Fibroblast of skin of left quadriceps (primary cell): ENCODE results near the gene ZEB2.

Experiments used
- DNase-seq, 2 experiments: peaks; one replicate each; pipeline ENCODE4 v3.0.0-alpha.2; 2013; ENCODE audit warnings: low read depth in 2 of 2

The ZEB2 gene

DNA sequence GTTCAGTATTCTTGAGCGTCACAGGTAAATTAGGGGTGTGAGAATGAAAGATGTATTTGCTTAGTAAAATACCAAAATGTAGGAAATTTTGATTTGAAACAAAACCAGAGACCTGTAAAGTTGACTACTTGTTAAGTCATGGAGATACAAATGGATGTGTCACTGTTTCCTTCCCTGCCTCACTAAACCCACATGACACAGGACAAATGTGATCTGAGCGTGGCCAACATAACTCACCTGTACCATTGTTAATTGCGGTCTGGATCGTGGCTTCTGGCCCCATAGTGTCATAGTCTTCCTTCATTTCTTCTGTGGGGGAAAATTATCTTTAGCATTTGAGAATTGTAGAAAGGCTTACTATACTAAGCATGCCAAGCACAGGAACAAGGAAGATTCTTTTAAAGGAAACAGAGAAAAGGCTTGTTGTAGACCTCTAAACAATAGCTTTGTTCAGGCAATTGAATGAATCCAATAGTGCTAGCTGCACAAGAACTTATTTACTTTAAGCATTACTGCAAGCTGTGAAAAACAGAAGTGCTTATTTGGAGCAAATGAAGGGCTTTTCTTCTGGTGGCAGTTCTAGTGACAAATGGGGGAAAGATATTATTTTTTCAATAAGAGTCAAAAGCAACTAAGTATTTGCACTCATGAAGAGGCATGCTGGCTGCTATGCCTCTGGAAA is 95.2 kb downstream of the ZEB2 start:
- DNase-seq = no peak

GRCh38 chr2:144421606-144422510 is 98.1 kb downstream of the ZEB2 start:
- DNase-seq = no peak

DNA sequence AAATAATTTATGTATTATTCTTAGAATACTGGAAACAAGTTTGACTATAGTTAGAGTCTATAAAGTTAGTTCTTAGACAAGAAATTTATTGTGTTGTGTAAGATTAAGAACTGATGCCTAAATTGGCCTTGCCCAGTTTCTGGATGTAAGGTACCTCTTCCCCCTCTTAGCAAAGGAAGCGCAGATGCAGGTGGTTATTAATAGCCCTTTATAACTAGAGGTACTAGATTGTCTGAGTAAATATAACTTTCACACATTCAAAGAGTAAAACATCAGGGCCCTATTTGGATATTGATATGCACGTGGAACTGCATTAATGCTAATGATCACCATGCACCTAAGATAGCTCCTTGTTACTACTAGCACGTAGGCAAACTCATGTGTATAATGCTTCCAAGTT is 100.7 kb downstream of the ZEB2 start:
- DNase-seq = no peak

- DNase-seq = no peak
These were observed 104.5 kb downstream of the ZEB2 start for GRCh38 chr2:144415386-144415785.

- peak; percentile 91 to 93 for DNase-seq
These were observed 105.5 kb downstream of the ZEB2 start for GRCh38 chr2:144414324-144414845.

DNA sequence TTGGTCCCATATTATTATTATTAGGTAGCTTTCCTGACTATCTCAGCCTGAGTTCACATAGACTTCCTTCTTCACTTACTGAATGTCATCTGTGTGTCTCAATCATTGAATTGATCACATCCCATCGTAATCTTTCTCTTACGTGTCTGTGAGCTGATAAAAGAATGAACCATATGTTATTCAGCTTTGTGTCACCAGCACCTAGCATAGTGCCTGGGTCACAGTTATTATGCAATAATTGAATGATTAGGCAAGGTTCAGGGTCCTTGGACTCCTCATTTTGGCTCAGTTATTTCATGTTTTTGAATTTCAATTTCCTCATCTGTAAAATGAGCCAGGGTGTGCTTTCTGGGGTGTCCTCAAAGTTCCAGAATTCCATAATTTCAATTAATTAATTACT is 107.2 kb downstream of the ZEB2 start:
- no peak for DNase-seq

GRCh38 chr2:144411473-144411872 is 108.4 kb downstream of the ZEB2 start:
- no peak for DNase-seq

- DNase-seq = no peak
These were observed 110.7 kb downstream of the ZEB2 start for GRCh38 chr2:144409241-144409640.

GRCh38 chr2:144407262-144407661 is 112.7 kb downstream of the ZEB2 start:
- no peak for DNase-seq

- DNase-seq = no peak
These were observed 113.7 kb downstream of the ZEB2 start for GRCh38 chr2:144405982-144406788.

DNA sequence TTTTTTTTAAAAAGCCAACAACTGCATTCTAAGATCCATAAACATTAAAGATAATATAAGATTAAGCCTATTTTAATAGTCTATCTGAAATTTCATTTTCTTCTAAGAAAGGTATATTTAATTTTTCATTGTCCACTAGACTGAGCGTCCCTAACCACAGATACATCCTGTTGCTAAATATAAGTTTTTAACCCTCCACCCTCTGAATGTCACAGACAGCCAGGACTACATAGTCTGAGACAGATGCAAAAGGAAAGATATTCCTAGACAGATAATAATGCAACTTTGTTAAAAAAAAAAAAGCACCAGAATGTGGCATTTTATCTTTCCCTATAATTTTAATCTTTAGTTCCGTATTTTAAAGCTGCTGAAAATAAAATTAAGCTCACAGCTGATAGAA is 114.6 kb downstream of the ZEB2 start:
- no peak for DNase-seq

DNA sequence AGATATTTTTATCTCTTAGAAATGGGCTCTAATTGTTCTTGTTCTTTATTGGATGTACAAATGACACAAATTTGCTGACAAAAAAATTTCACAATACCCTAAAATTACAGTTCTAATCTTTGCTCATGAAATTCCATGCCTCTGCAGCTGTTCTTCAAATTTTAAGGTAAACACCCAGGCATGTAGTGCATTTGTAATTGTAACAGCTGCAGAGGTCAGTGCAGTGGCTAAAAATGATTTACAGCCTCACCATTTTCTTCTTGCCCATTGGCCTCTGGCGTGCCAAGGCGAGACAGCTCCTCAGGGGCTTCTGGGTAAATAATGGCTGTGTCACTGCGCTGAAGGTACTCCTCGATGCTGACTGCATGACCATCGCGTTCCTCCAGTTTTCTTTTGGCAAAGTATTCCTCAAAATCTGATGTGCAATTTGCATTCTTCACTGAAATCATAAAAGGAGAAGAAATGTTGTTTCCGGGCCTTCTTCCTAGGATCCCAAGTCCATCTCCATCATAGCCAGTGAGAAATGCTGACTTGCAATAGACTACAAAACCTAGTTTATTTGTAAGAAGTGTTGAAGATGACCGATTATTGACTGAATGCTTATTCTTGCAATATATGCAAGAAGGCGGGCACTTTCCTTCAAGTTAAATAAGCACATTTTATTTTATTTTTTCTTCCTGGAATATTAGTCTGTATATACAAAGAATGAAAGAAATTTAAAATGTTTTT is 115.2 kb downstream of the ZEB2 start:
- DNase-seq = no peak

GRCh38 chr2:144403933-144404332 is 116.0 kb downstream of the ZEB2 start:
- no peak for DNase-seq

DNA sequence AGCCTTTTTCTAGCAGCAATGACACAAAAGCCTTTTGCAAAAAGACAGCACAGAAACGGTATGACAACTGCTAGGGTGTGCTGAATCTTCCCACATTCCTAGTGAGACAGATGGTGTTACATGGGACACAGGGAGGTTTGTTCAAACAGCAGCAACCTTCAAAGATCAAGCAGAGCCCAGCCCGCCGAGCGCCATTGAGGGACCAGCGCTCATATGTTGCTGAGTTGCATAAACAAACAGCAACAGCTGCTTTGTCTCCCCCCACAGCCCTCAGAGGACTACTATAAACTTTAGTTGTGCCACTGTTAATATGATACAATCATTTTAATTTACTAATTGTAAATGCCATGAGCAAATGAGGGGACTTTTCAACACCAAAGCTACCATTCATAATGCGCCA is 117.7 kb downstream of the ZEB2 start:
- DNase-seq = no peak

- no peak for DNase-seq
These were observed 118.9 kb downstream of the ZEB2 start for GRCh38 chr2:144401036-144401435.

DNA sequence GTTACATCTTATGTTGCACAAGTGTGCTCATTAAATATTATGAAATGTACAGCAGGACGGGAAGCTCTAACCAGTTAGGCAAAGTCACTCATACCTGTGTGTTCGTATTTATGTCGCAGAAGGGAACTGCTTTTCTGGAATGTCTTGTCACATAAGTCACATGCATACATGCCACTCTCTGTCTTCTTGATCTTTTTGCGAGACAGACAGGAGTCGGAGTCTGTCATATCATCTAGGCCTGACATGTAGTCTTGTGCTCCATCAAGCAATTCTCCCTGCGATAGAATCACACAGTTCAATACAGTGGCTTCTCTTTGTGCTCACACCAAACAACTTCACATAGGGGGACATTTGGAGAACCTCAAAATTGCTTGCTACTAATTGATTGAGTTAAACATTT is 123.6 kb downstream of the ZEB2 start:
- no peak for DNase-seq

DNA sequence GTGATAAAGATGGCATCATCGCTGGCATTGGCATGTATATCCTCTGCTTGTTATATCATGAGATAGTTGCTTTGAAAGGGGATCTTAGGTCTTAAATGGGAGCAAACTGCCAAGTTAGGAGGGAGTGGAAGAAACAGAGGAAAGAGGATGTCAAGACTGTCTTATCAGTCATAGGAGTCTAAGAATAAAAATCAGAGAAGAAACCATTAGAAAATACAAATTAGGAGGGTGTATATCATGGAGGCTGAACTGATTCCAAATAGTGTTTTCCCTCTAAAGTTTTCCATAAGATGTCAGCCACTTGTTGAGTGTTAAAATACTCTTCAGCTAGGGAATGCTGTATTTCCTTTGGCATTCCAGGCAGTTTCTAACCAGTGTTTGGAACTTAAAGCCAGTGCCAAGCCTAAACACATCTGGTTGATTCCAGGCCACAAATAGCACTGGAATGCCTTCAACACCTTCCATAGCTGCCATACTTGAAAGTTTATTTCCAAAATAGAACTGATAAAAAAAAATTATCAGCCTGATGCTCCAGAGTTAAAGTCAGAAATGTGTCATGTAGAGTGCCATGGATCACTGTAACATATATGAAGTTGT is 129.4 kb downstream of the ZEB2 start:
- DNase-seq = peak; percentile 32 to 57

DNA sequence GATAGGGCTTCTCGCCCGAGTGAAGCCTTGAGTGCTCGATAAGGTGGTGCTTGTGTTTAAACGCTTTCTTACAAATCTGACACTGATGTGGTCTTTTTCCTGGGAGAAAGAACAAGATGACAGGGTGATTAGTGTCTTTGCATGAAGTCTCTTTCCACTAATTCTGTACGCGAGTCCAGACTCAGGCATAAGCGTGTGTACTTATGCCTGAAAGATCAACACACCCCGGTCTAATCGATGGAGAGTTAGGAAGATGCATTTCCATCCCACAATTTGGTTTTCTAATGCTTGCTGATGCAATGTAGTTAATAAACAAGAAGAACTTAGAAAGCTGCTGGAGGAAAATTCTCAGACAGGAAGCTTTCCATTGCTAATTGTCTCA is 130.0 kb downstream of the ZEB2 start:
- DNase-seq = no peak

GRCh38 chr2:144389151-144389929 is 130.6 kb downstream of the ZEB2 start:
- no peak for DNase-seq

GRCh38 chr2:144385381-144385780 is 134.5 kb downstream of the ZEB2 start:
- DNase-seq = no peak
